Left ventricle myocardium superior (tissue), 1 donor: ENCODE data around the gene PRELID3B. TPM values are rescaled to one million over a fixed set of nuclear protein-coding genes. Genes with fewer than 3 reads are reported as not detected.
A peak's percentile ranks its signal among the peaks of the same experiment; 100 is the strongest.
"Not testable (repeated sequence)": the region's sequence is repeated elsewhere in the genome, so short reads cannot be mapped to it uniquely, and the experiment has no call there.

Experiments
- ATAC-seq: fragments of 200-7000 bp; cut with Tn5 transposase; one replicate; pipeline ENCODE4 v1.9.1; 2020; ENCODE audit warnings: mild to moderate bottlenecking, moderate library complexity
- DNase-seq: peaks from one replicate; pipeline ENCODE4 v3.0.0-alpha.2; 2020
- intact Hi-C: fragments of 100-400 bp; cut with micrococcal nuclease; formaldehyde crosslinking; loops from one replicate; pipeline ENCODE4 v1.11.0; 2022
- total RNA-seq: library from RNA; stranded (reverse); fragmentation: NEBNext Ultra II Directional; extraction: Animal tissue kit (Norgen Biotek cat#: 25700); gene quantifications from one replicate; pipeline ENCODE4 v1.2.1, GENCODE V29; 2021
- donor health status: DM: no; HTN: yes; CAD: no; lungs with severe emphysema.

Gene PRELID3B
- total RNA-seq, 1 donor from 2014 or later: 50.1 TPM

DNA sequence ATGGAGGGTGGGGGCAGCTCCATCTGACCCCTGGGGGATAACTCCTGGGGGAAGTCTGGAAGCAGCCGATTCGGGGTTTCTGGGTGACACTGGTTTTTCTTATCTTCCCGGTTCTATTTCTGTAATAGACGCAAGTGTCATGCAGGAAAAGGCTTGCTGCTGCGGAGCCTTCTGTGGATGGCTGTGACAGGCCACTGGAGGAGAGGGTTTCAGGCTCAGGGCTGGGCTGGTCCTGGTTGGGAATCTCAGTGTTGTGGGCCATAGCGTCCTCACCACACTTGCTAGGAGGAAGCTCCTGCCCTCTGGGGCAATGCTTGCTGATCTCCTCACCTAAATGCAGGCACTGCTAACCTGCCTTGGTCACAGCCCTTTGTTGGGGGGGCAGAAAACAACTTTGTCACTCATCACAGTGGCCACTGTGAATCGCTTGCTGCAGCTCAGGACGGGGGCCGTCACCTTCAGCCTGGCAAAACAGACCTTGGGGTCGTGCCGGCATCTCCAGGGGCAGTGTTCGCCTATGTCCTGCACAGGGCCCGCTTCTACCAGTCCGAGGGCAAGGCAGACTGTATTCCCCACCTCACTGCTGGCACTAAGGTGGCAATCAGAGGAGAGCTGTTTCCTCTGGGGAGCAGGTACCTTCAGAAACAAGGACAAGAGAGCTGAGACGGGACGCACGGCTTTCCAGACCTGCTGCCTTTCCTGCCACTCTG is 27.8 kb downstream of the PRELID3B start:
- ATAC-seq: peak; percentile 44
- intact Hi-C loops: no loop called here
- peak; percentile 28 for DNase-seq

DNA sequence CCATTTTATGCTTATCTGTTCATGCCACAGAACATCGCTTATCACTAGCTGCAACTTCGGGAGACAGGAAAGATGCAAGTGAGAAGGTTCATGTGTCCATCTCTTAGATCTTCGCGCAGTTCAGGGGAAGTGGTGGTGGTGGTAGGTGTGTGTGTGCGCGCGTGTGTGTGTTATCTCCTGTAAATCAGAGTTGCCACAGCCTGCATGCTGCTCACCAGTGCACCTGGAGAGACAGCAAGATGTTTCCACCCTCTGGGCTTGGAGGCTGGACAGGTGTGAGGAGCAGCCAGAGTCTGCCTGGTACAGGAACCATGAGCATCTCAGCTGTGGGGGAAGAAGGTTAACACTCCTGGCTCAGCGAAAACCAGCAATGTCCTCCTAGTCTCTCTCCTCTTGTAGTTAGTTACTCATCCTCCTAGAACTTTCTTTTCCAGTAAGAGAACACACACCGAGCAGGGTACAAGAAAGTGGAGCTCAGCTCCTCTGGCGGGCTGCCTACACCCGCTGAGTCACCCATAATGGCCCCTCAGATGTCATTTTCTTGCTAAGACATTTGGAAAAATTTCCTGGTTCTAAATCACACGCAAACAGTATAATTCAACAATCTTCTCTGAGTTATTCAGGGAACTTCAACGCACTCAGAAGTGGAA is 28.5 kb downstream of the PRELID3B start:
- intact Hi-C loops: no loop called here

DNA sequence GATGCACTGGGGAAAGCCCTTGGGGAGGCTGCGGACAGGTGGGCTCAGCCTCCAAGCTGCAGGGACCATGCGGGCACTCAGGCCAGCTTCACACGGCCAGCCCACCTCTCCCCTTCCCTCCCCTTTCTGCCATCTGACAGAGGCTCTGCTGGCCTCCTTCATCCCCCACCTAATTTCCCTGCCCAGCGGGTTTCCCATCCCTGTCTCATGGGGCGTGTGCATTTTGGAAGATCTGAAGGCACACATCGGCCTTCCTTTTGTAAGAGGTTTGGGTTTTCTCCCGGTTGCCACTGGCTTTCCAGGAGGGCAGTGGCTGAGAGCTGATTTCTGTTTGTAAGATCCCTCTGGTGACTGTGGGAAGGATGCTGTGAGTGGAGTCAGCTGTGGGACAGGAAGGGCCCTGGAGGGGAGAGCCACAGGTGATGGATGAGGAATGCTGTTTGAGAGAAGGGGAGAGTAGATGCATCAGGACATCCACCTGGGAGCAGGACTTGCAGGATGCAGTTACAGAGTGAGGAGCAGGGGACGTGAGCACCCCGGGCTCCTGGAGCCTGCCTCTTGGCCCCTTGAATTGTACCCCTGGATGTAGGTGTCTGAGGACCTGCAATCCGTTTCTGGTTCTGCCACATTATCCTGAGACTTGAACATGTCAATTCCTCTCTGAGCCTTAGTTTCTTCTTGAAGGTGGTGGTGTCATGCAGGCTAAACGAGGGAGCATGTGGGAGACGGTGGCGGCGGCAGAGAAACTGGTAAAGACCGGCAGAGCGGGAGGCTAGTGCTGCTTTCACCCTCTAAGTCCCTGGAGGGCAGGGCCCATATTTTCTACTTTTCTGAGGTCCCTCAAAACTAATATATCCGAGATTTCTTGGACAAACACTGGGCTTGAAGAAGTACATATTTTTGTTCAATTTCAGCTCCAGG is 29.3 kb downstream of the PRELID3B start:
- intact Hi-C loops: no loop called here
- DNase-seq: no peak
- ATAC-seq: no peak

More for the DNA sequence above, 28.5 kb downstream of the PRELID3B start:
- DNase-seq: no peak
- no peak for ATAC-seq

DNA sequence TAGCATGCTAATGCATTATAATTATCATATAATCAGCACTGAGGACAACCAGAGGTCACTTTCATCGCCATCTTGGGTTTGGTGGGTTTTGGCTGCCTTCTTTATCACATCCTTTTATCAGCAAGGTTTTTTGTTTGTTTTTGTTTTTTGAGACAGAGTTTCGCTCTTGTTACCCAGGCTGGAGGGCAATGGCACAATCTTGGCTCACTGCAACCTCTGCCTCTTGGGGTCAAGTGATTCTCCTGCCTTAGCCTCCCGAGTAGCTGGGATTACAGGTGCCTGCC is 30.8 kb downstream of the PRELID3B start:
- DNase-seq, ATAC-seq, intact Hi-C loops: not testable (repeated sequence)

DNA sequence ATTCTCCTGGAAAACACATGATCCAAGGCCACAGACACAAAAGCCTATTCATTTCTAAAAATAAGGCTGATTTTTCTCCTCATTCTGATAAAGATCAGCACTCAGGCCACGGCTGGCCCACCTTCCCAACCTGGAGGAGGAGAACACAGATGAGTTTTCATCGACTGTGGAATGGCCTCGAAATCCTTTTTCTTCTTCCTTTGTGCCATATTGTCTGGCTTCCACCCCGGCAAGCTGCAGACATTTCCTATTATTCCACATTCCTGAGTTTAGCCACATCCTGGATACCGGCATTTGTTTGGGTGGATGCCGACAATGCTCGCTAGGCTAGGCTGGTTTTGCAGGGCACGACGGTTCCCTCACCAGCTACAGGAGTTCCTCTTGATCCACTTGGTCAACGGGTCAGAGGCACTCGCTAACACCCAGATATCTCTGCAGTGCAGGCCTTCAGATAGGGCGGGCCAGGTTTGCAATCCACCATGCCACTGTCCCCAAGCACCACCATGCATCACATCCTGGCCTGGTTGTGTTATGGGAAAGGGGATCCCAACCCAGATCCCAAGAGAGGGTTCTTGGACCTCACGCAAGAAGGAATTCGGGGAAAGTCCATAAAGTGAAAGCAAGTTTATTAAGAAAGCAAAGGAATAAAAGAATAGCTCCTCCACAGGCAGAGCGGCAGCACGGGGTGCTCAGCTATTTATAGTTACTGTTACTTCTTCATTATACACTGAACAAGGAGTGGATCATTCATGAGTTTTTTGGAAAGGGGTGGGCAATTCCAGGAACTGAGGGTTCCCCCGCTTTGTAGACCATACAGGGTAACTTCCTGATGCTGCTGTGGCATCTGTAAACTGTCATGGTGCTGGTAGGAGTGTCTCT is 31.4 kb downstream of the PRELID3B start:
- ATAC-seq: no peak
- DNase-seq: peak; percentile 38
- intact Hi-C loops: no loop called here

DNA sequence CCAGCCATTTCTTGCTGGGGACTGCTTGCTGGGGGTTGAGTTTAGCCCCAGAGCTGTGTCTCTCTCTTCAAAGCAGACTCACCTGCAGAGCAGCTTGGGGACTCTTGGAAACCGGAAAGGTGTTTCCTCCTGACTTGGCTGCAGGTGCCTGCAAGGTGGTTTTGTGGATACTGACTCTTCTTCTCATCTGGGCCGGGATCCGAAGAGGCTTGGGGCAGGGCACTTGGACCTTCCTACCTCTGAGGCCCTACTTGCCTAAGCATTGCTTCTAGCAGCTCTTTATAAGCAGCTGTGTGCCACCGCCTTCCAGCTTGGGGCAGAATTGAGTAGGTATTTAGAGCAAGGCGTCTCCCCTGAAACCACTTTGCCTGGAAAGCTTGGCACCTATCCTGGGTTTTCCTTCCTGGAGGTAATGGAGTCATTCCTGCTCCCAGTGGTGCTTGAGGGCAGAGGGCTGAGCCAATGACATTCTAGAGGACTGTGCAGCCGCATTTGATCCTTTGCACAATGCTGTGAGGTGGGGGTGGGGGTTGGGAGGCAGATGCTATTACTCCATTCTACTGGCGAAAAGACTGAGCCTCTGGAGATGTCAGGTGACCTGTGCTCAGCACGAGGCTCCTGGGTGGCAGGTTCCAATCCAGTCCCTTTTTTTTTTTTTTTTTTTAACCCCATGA is 32.1 kb downstream of the PRELID3B start:
- intact Hi-C loops: no loop called here
- DNase-seq: no peak
- no peak for ATAC-seq

DNA sequence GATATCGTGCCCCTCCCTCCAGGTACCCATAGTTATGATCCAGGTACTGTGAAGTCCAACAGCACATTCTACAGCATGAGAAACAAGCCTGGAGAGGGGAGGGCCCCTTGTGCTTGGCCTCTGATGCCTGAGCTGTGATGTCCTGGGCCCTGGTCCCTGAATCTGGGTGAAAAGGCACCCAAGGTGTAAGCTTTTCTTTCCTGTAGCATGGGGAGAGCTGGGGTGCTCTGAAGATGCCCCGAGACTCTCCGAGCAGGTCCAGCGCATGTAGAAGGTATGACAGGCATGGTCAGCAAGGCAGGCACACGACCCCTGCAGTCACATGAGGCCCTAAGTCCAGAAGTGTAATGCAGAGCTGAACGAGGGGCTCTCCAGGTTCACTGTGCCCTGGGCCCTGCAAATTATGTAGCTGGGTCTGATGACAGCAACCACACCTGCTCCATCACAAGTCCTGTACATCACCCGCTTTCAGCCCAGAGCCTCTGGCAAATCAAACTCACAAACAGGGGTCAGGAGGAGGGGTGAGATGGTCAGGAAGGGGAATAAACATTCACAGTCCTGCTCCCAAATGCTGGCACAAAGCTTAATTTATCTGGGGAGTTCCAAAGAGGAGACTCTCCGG is 33.8 kb downstream of the PRELID3B start:
- DNase-seq: no peak
- intact Hi-C loops: no loop called here
- ATAC-seq: no peak

DNA sequence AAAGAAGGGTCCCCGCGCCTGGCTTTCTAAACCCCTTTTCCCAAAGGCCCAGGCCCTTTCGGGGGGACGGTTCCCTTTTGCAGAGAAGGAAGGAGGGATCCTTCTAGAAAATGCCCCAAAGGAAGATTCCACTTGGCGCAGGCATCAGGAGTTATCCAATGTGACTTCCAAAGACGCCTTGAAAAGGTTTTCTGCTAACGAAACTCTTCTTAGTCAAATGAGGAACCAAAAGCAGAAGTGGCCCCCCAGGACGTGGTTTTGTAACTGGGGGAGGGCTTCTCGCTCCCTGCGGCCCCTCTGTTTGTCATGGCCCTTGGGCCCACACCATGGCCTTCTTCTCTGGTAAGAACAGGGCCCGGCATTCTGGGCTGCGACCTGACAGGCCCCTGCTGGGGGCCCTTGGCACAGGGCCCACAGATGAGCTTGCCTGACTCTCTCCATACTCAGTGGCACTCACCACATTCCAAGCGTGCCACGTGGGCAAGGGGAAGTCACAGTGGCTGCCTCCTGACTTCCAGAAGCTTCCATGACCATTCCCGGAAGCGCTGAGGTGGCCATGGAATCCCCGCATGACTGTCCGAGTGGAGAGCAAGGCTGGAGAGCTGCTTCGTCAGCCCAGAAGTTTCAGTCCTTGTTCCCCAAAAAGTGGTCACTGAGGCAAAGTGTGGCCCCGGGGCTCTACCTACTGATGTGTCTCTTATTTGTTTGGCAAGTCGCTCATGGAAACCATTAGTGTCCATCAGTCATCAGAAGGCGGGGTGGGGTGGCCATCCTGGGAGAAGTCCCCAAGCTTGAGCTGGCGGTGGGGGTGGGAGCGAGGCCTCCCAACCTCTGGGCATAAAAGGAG is 34.7 kb downstream of the PRELID3B start:
- DNase-seq (peak; percentile 64), ATAC-seq (peak; percentile 4)
- intact Hi-C loops: no loop called here

DNA sequence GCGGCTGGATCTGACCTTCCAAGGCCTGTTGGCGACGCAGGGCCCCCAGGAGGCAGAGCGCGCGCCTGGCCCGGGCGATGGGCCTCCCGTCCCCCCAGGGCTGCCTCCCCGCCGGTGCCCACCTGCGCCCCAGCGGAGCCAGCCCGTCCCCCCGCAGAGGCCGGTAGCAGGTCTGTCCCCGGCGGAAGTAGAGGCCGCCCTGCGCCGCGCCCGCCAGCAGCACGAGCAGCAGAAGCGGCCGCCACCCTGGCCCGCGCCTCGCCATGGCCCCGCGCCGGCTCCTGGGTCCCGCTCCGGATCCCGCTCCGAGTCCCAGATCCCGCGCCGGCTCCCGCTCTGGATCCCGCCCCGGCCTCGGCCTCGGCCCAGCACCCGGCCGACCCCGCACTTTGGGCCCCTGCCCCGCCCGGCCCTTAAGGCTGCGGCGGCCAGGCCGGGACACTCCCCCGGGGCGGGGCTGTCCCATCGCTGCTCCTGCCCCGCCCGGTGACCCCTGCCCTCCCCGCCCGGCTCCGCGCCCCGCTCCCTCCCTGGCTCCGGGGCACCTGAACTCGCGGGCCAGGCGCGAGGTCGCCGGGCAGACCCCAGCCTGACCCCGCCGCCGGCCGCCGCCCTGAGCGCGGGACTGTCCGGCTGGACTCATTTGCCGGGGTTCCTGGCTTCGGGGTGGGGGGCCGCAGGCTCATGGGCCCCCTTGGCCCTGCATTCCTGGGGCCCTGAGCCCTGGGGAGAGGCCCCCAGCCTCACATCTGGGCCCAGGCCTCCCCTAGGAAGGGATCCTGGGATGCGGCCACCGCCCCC is 35.5 kb downstream of the PRELID3B start, which contains the start of gene CTSZ:
TSS of gene CTSZ (minus strand) at position 391 of the 801 bp plus-strand sequence. CDS start at position 265, 126 bp downstream.
- DNase-seq (peak; percentile 86), ATAC-seq (peak; percentile 87)
- intact Hi-C loops: no loop called here

DNA sequence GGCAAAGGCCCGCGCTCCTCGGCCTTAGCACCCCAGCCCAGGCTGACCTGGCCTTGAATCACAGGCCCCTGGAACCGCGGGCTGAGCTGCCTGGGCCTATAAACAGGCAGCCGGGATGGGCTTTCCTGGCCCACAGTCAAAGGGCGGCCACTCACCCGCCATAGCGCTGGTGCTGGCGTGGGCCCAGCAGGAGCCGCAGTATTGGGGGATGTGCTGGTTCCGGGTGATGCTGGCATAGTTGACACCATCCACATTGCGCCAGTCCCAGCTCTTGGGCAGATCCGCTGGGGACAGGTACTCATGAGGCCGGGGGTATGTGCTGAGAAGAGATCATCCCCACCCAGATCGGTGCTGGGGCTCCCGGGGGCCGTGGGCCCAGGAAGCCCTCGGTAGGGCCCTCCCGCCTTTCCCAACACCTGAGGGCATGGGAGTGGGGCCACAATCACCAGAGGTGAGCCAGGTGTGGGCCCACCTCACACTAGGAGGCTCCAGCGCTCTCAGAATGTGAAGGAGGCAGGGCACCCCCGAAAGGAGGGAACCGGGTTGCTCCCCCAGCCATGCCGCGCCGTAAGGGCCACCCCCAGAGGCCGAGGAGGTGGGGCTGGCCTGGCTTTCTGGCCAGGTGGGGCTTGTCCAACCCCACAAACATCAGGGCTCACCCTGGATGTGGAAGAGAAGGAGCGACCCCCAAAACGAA is 36.3 kb downstream of the PRELID3B start:
- intact Hi-C loops: no loop called here
- peak; percentile 6 for ATAC-seq
- peak; percentile 56 for DNase-seq

DNA sequence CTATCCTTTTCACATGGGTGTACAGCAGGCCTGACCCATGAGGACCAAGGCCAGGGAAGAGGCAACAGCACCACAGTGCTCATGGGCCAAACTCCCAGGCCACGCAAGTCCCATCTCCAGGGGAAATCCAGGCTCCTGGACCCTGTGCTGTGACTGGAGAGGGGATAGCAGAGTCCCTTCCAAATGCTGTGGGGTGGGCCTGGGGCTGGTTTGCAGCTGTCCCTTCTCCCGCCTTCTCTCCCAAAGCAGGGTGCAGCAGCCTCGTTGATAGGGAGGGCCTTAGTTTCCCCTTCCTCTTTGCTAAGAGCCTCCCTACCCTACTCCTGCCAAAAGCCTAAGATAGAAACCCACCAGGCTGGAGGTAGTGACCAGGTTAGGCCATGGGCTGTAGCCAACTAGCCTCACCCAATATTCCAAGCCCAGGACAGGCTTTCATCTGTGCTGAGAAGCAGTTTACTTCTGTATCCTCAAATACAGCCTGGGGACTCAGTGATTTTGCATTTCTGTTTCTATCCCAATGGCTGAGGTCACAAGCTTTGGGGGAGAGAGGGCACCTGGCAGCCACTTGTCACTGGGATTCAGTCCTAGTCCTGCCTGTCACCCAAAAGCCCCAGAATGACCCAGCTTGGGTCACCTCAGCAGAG is 36.9 kb downstream of the PRELID3B start:
- intact Hi-C loops: no loop called here
- ATAC-seq: no peak
- DNase-seq: no peak

DNA sequence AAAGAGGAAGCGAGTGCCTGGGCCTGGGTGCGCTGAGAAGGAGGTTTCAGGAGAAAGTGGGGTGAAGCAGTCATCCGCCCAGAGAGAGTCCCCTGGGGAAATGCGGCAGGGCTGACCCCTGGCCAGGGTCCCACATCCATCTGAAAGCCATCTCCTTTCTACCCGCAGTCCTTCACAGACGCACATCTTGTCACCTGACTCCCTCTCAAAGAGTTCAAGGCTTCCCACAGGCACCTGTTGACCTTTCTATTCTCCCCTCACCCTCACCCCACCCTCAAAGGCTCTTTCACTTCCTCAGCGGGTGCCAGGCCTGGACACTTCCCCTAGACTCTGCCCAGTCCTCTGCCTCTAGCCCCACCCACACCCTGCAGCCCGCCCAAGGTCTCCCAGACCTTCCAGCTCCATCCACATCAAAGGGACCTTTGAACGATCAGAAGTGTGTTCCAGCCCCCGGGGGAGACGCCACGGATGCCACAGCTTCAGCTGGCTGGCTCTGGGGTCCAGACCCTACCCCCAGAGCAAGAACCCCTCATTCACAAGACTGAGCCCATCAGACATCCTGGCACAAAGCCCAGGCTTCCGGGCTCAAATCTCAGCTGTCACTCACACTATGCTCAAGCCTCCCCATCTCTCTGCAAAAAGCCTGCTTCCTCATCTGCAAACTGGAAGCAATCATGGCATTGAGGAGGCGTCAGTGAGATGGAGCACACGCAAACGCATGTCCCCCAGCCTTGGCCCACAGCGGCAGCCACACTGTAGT is 37.6 kb downstream of the PRELID3B start:
- intact Hi-C loops: no loop called here
- peak; percentile 69 for DNase-seq
- peak; percentile 53 for ATAC-seq

DNA sequence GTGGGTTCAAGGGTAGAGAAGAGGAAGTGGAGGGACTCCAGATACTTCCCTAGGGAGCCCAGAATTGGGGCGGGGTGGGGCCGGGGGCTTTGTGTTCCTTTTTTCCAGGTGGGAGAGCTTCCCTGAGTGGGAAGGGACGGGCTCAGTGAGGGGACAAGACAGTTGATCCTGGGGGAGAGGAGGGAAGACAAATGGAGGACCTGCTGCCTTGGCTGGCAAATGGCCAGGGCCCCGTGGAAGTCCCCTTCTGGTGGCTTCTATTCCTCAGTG is 38.2 kb downstream of the PRELID3B start:
- DNase-seq: peak; percentile 74
- intact Hi-C loops: no loop called here
- no peak for ATAC-seq

DNA sequence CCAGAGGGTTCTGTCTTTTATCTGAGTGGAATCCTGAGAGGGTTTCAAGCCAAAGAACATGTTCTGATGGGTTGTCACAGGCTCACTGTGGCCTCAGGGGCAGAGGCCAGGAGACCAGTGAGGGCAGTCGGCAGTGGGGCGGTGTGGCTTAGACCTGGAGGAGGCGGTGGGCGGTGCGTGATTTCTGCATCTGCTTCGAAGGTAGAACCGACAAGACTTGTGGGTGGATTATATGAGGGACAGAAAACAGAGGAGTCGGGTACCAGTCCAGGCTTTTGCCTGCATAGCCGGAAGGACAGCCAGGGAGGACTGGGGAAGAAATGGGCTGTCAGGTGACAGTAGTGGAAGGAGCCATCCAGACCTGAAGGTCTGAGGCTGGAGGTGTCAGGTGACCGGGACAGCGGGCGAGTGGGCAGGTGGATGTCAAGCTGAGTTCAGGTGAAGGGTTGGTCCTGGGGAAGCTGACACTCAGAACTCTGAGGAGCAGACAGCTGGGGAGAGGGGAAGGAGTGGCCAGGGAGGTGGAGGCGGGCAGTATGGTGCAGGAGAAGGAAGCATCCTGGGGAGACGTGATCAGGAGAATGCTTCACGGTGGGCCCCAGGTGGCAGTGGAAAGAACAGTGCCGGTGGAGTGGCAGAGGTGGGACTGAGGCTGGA is 38.6 kb downstream of the PRELID3B start:
- ATAC-seq (no peak), DNase-seq (no peak)
- intact Hi-C loops: no loop called here
